Vagina (tissue), 2 donors: Measurements from ENCODE around the gene TMEM121B. TPM values are rescaled to one million over a fixed set of nuclear protein-coding genes. Genes with fewer than 3 reads are reported as not detected.

ENCODE experiments used
- DNase-seq, 2 donors: peaks; one replicate each; pipeline ENCODE4 v3.0.0-alpha.2; 2017; ENCODE audit errors: extremely low spot score in 2 of 2
- H3K27ac ChIP-seq: fragments of 200-600 bp; sonication (generic); one replicate; pipeline ENCODE4 v1.5.1; 2019
- H3K27me3 ChIP-seq: fragments of 200-600 bp; sonication (generic); one replicate; pipeline ENCODE4 v1.5.1; 2019
- H3K36me3 ChIP-seq, 2 donors: fragments of 200-600 bp; sonication (generic); one replicate each; pipeline ENCODE4 v1.5.1; 2017 to 2019
- H3K4me1 ChIP-seq: fragments of 200-600 bp; sonication (generic); one replicate; pipeline ENCODE4 v1.5.1; 2019
- H3K4me3 ChIP-seq, 2 donors: fragments of 200-600 bp; sonication (generic); 1 replicate in 1 of 2; 2 replicates in 1 of 2; pipeline ENCODE4 v1.5.1; 2016 to 2019
- H3K9me3 ChIP-seq: fragments of 200-600 bp; sonication (generic); one replicate; pipeline ENCODE4 v1.5.1; 2019
- POLR2A ChIP-seq, 2 donors: fragments of 450-650 bp; IDR thresholded peaks; one replicate each; pipeline ENCODE4 v1.6.1; 2017; ENCODE audit warnings: antibody characterized with exemption in 2 of 2, mild to moderate bottlenecking in 2 of 2, moderate library complexity in 2 of 2
- POLR2AphosphoS5 ChIP-seq, 2 donors: sonication (generic); formaldehyde crosslinking; IDR thresholded peaks; one replicate each; pipeline ENCODE4 v1.9.0; 2017; ENCODE audit warnings: antibody characterized with exemption in 2 of 2, mild to moderate bottlenecking in 2 of 2, low read depth in 1 of 2; ENCODE audit not compliant: insufficient read depth in 1 of 2
- intact Hi-C: fragments of 100-400 bp; cut with DNase I; formaldehyde crosslinking; loops from one replicate; pipeline ENCODE4 v1.15.1; 2023
- total RNA-seq: library from RNA; depleted of rRNA; stranded (reverse); fragments of >200 nt; gene quantifications from one replicate; pipeline ENCODE4 v1.2.3, GENCODE V29; 2016
- TF ChIP-seq, protein P1 (sequence below), 3 experiments: fragments of 450-650 bp in 2 of 3; fragments of 200-600 bp in 1 of 3; sonication (generic) in 1 of 3; IDR thresholded peaks; one replicate each; pipeline ENCODE4 v1.5.1; 2017 to 2019; ENCODE audit warnings: antibody characterized with exemption in 3 of 3, mild to moderate bottlenecking in 2 of 3, moderate library complexity in 2 of 3

TMEM121B gene
- total RNA-seq, 1 donor from 2014 or later, result not detected

DNA sequence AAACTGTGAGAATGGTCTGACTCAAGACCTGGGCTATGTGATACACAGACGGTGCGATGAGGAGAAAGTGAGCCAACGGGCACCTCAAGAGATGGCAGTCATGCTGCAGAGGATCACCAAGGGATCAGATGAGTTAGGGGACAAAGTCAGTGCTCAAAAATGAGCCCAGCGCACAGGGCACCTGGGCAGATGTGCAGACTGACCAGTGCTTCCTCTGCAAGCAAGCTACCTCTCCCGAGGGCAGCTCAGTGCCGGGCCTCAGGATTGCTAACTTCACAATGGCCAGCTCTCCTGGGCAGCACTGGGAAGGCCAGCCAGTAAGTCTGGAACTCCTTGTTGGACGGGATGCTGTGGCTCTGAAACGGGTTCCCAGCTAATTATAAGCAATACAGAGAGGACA, 22.7 kb upstream of the TMEM121B start:
- H3K27ac ChIP-seq, result no peak overlapping the region
- TF ChIP-seq POLR2AphosphoS5 (IDR thresholded peaks at IDR 0.05; ENCODE audit: insufficient read depth in 1 of 2, low read depth in 1 of 2), result no peak
- TF ChIP-seq, protein P1, sequence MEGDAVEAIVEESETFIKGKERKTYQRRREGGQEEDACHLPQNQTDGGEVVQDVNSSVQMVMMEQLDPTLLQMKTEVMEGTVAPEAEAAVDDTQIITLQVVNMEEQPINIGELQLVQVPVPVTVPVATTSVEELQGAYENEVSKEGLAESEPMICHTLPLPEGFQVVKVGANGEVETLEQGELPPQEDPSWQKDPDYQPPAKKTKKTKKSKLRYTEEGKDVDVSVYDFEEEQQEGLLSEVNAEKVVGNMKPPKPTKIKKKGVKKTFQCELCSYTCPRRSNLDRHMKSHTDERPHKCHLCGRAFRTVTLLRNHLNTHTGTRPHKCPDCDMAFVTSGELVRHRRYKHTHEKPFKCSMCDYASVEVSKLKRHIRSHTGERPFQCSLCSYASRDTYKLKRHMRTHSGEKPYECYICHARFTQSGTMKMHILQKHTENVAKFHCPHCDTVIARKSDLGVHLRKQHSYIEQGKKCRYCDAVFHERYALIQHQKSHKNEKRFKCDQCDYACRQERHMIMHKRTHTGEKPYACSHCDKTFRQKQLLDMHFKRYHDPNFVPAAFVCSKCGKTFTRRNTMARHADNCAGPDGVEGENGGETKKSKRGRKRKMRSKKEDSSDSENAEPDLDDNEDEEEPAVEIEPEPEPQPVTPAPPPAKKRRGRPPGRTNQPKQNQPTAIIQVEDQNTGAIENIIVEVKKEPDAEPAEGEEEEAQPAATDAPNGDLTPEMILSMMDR (IDR thresholded peaks at IDR 0.05), result no peak
- TF ChIP-seq POLR2A (IDR thresholded peaks at IDR 0.05), result no peak
- no peak overlapping the region for H3K4me3 ChIP-seq
- DNase-seq, result no peak
- peaks cover 0 to 47% of the 10 kb centered on the region in 2 donors for H3K36me3 ChIP-seq
- no peaks in the 10 kb centered on the region for H3K9me3 ChIP-seq
- intact Hi-C loops, result no loop called here
- H3K27me3 ChIP-seq, result no peaks in the 10 kb centered on the region
- H3K4me1 ChIP-seq, result no peaks in the 10 kb centered on the region

DNA sequence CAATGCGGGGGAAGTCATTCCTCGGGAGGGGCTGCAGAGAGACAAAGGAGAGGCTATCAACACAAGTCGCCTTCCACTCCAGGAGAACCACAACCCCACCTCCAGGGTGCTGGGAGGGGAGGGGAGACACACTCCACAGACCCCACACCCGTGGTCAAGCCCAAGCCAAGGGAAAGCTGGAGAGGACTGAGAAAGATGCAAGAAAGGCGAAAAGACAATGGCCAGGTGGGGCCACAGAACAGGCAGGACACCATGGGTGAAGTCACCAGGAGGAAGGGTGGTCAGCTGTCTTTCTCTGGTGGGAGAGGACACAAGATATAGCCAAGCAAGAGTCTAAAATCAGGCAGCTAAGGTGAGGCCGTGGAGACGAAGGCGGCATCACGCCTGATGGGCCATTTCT, 21.9 kb upstream of the TMEM121B start:
- Histone ChIP-seq H3K36me3 (peaks cover 0 to 51% of the 10 kb centered on the region in 2 donors), H3K4me1 (no peaks in the 10 kb centered on the region), H3K4me3 (no peak overlapping the region), H3K27ac (no peak overlapping the region), H3K9me3 (no peaks in the 10 kb centered on the region), H3K27me3 (no peaks in the 10 kb centered on the region)
- intact Hi-C loops, result no loop called here
- TF ChIP-seq, protein P1 (IDR thresholded peaks at IDR 0.05), result no peak
- TF ChIP-seq POLR2AphosphoS5 (IDR thresholded peaks at IDR 0.05; ENCODE audit: insufficient read depth in 1 of 2, low read depth in 1 of 2), result no peak
- no peak for TF ChIP-seq POLR2A (IDR thresholded peaks at IDR 0.05)
- DNase-seq, result no peak

GRCh38 chr22:17140826-17141766, 19.9 kb upstream of the TMEM121B start:
- H3K36me3 ChIP-seq, result peaks cover 0 to 49% of the 10 kb centered on the region in 2 donors
- TF ChIP-seq POLR2AphosphoS5 (IDR thresholded peaks at IDR 0.05; ENCODE audit: insufficient read depth in 1 of 2, low read depth in 1 of 2), result no peak
- TF ChIP-seq, protein P1 (IDR thresholded peaks at IDR 0.05), result no peak
- no peak for TF ChIP-seq POLR2A (IDR thresholded peaks at IDR 0.05)
- no peak for DNase-seq
- no peaks in the 10 kb centered on the region for H3K27me3 ChIP-seq
- no peaks in the 10 kb centered on the region for H3K9me3 ChIP-seq
- no peak overlapping the region for H3K4me3 ChIP-seq
- H3K27ac ChIP-seq, result no peak overlapping the region
- intact Hi-C loops, result no loop called here
- no peaks in the 10 kb centered on the region for H3K4me1 ChIP-seq

GRCh38 chr22:17140022-17140421, 18.9 kb upstream of the TMEM121B start:
- Histone ChIP-seq H3K4me3 (no peak overlapping the region), H3K36me3 (peaks cover 0 to 47% of the 10 kb centered on the region in 2 donors), H3K27ac (no peak overlapping the region), H3K4me1 (no peaks in the 10 kb centered on the region), H3K27me3 (no peaks in the 10 kb centered on the region), H3K9me3 (no peaks in the 10 kb centered on the region)
- intact Hi-C loops, result no loop called here
- TF ChIP-seq POLR2A (IDR thresholded peaks at IDR 0.05), result no peak
- TF ChIP-seq, protein P1 (IDR thresholded peaks at IDR 0.05), result no peak
- no peak for TF ChIP-seq POLR2AphosphoS5 (IDR thresholded peaks at IDR 0.05; ENCODE audit: insufficient read depth in 1 of 2, low read depth in 1 of 2)
- DNase-seq, result no peak

DNA sequence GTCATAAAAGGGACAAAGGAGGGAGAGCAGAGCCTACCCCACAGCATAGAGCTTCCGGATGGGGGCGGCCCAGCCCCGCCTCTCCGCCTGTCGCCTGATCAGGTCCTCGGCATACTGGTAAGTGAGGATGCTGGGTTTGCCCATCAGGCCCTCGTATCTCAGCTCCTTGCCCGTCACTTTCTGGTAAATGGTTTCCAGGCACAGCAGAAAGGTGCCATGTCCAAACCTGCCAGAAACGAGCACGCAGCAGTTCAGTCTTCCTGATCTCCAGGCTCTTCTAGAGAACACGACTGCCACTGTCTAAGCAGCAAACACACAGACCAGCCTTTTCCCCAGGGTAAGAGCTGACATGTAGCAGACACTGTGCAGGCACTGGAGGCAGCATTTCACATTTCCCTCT, 17.4 kb upstream of the TMEM121B start:
- Histone ChIP-seq H3K4me3 (no peak overlapping the region), H3K27me3 (no peaks in the 10 kb centered on the region), H3K27ac (no peak overlapping the region), H3K9me3 (no peaks in the 10 kb centered on the region), H3K36me3 (peaks cover 0 to 42% of the 10 kb centered on the region in 2 donors), H3K4me1 (no peaks in the 10 kb centered on the region)
- intact Hi-C loops, result no loop called here
- TF ChIP-seq POLR2AphosphoS5 (IDR thresholded peaks at IDR 0.05; ENCODE audit: insufficient read depth in 1 of 2, low read depth in 1 of 2), result no peak
- TF ChIP-seq, protein P1 (IDR thresholded peaks at IDR 0.05), result no peak
- TF ChIP-seq POLR2A (IDR thresholded peaks at IDR 0.05), result no peak
- no peak for DNase-seq
